ENCODE results near the gene ARID1B.

Gene ARID1B

DNA sequence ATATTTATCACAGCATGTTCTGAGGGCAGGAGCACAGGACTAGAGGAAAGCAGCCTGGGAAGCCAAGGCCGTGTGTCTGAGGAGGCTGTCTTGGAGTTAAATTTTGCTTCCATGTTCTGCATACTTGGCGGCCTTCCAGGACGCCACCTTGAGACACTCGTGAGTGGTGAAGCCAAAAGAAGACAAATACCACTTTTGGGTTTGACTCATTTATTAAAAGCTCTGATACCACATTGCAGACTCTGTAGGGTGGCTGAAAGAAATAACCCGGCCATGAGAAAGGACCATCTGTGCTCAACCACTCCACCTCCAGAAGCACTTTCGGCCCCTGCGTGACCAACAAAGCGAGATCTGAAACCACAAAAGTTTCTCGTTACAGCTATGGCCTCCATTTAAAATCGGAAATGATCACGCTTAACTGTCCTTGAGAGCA is 426.1 kb downstream of the ARID1B start:
- no peak for DNase-seq

DNA sequence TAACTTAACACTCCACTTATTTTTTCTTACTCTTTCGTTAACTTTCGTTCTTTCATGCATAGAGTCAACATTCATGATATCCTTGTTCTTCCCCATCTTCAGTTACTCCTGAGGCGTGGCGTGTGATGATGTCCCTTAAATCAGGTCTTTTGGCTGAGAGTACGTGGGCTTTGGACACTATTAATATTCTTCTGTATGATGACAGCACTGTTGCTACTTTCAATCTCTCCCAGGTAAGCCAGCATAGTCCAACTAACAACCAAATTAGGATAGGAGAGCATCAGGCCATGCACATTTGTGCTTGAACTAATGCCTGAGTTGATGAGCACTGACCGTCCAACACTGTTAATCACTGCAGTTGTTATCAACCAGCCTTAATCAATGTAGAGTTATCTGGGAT is 426.6 kb downstream of the ARID1B start:
- DNase-seq = no peak

DNA sequence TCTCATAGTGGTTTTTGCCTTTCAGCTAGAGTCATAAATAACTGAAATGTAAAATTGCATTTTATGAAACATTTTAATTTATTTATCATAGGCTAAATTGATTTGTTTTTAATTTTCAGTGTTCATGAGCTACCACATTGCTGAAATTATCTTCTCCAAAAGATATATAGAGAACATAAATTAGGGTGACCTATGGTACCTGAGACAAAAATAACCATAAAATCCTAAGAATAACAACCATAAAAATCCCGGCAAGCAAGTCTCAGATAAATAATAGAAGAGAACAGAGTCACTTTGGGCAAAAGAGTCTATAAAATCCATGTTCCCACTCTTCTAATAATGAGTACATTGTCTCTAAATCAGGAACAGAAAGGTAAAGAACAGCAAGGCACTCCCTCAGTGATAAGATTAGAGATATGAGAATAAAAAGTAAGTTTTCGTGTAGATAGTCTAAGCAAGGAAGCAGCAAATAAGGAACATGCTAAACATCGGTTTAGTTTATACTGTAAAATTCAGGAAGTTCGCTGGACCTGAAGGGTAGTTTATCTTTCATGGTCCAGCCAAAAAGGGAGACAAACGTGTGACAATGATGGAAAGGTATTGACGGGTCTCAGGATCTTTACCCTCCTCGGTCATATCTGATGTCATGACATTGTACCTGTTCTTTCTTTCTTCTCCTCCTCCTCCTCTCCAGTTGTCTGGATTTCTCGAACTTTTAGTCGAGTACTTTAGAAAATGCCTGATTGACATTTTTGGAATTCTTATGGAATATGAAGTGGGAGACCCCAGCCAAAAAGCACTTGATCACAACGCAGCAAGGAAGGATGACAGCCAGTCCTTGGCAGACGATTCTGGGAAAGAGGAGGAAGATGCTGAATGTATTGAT is 428.5 kb downstream of the ARID1B start:
- DNase-seq = no peak

DNA sequence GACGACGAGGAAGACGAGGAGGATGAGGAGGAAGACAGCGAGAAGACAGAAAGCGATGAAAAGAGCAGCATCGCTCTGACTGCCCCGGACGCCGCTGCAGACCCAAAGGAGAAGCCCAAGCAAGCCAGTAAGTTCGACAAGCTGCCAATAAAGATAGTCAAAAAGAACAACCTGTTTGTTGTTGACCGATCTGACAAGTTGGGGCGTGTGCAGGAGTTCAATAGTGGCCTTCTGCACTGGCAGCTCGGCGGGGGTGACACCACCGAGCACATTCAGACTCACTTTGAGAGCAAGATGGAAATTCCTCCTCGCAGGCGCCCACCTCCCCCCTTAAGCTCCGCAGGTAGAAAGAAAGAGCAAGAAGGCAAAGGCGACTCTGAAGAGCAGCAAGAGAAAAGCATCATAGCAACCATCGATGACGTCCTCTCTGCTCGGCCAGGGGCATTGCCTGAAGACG is 429.2 kb downstream of the ARID1B start:
- DNase-seq = no peak

DNA sequence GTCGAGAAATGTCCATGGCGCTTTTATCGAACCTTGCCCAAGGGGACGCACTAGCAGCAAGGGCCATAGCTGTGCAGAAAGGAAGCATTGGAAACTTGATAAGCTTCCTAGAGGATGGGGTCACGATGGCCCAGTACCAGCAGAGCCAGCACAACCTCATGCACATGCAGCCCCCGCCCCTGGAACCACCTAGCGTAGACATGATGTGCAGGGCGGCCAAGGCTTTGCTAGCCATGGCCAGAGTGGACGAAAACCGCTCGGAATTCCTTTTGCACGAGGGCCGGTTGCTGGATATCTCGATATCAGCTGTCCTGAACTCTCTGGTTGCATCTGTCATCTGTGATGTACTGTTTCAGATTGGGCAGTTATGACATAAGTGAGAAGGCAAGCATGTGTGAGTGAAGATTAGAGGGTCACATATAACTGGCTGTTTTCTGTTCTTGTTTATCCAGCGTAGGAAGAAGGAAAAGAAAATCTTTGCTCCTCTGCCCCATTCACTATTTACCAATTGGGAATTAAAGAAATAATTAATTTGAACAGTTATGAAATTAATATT is 430.4 kb downstream of the ARID1B start:
- DNase-seq = no peak

DNA sequence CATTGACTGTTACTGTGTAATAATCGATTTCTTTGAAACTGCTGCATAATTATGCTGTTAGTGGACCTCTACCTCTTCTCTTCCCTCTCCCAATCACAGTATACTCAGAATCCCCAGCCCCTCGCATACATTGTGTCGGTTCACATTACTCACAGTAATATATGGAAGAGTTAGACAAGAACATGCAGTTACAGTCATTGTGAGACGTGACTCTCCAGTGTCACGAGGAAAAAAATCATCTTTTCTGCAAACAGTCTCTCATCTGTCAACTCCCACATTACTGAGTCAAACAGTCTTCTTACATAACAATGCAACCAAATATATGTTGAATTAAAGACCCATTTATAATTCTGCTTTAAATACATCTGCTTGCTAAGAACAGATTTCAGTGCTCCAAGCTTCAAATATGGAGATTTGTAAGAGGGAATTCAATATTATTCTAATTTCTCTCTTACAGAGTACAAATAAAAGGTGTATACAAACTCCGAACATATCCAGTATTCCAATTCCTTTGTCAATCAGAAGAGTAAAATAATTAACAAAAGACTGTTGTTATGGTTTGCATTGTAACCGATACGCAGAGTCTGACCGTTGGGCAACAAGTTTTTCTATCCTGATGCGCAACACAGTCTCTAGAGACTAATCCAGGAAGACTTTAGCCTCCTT is 432.8 kb downstream of the ARID1B start:
- DNase-seq = no peak

DNA sequence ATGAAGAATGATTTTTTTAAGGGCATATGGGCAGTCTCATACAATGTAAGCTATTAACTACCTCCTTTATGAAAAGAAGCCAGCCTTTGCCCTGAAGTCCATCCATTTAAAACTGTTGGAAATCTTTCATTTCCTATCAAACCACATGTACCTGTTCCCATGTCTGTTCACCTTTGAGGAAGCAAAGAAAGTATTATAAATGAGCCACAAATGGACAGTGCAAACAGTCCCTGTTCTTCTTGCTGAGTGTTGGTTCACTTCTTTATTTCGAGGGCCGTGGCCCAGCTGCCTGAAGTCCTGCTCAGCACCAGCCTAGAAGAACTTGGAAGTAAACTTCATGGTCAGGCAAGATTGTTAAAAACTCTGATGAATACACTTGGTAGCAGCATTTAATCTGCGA is 433.8 kb downstream of the ARID1B start:
- no peak for DNase-seq

DNA sequence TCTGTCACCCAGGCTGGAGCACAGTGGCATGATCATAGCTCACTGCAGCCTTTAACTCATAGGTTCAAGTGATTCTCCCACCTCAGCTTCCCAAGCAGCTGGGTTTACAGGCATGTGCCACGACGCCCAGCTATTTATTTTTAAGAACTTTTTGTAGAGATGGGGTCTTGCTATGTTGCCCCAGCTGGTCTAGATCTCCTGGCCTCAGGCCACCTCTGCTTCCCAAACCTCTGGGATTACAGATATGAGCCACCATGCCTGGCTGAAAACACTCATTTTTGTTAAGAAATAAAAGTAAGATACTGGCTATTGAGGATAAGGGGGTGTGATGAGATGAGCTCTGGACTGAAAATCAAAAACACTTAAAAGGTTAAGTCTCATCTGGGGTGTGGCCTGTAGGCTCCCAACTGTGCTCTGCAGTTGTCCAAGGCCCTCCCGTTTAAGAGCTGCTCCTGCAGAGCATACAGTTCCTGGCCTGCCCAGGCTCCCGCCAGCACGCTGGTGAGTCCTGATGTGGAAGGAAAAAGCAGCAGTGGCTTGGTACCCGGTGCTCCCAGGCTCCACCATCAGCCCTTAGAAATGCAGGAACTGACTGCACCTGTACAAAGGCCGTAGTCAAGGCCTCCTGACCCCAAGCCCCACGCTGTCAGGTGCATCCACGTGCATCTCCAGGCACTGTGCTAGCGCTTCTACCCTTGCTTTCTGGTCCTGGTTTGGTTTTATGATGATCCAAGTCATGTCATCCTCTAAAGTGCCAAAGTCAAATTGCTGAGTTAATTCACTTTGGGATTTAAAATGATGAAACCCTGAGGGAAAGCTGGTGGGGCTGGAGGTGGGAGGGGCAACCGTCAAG is 434.7 kb downstream of the ARID1B start:
- DNase-seq = no peak

DNA sequence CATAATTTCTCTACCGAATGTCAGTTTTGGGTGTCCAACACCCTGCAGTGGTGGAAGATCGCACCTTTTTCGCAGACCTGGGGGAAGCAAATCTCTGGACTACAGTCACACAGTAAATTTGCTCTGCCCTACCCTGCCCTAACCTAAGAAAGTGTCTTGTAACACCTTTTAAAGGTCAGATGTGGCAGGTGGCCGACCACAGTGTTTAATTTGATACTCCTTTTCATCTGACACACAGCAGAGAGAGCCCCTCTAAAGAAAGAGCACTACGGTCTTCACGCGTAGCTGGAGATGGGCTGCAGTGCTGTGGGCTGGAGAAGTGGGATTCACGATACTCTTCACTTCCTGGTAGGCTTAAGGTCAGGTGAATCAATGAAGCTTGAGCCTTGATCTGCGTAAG is 436.2 kb downstream of the ARID1B start:
- no peak for DNase-seq

DNA sequence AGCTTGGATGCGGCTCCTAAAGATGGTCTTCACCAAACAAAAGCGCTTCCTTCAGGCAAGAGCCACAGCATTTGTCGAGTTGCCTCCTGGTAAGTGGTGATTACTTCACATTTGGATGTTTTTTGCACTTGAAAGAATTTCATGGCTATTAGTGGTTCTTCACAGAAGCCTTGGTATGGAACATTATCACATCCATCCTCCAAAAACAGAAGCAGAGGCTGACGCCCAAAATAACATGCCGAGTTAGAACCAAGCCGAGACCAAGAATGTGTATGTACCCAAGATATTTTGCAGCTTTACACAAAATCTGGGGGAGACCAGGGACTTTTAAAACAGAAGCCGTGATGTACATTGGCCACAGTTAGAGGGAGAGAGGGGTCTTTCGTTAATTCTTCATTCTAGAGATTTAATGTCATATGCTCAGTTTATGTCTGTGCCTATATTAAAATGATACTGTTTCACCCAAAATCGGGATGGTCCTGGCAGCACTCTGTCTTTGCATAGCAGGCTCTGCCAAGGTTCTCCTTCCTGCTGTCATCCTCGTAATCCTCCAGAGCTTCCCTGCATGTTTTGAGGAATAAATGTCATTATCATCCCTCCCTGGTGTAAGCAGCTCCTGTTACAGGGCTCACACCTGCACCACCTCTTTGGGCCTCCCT is 436.9 kb downstream of the ARID1B start:
- DNase-seq = no peak

DNA sequence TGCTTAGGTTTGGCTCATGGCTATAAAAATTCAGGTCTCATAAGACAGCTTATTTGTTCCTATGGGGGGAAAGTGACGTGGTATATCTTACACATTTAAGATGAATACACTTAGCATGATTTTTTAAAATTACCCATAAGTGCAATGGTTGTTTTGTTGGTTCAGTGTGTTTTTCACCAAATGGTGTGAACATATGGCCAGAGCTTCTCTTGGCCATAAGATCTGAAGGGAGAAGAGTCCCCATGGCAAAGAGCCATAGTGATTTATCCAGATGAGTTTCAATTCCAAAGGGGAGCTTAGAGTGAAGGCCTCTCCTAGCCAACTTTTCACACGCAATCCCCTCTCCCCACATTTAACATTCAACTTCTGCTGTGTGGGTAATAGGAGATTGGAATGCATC is 438.5 kb downstream of the ARID1B start:
- no peak for DNase-seq

DNA sequence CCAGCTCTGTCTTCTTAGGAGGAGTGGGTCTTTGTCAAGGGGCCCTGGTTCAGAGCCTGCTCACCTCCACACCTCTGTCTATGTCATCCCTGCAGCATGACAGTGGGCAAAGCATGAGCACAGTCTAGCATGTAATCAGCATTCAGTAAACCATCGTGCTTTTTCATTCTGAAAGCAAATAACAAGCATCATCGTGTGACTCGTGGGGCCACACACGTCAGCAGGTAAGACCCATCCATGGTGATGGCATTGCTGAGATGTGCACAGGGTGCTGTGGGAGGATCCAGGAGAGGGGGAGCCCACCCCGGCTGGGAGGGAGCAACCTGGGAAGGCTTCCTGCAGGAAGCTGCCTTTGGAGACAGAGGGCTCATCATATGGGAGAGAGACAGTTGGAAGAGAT is 439.4 kb downstream of the ARID1B start:
- DNase-seq = no peak

DNA sequence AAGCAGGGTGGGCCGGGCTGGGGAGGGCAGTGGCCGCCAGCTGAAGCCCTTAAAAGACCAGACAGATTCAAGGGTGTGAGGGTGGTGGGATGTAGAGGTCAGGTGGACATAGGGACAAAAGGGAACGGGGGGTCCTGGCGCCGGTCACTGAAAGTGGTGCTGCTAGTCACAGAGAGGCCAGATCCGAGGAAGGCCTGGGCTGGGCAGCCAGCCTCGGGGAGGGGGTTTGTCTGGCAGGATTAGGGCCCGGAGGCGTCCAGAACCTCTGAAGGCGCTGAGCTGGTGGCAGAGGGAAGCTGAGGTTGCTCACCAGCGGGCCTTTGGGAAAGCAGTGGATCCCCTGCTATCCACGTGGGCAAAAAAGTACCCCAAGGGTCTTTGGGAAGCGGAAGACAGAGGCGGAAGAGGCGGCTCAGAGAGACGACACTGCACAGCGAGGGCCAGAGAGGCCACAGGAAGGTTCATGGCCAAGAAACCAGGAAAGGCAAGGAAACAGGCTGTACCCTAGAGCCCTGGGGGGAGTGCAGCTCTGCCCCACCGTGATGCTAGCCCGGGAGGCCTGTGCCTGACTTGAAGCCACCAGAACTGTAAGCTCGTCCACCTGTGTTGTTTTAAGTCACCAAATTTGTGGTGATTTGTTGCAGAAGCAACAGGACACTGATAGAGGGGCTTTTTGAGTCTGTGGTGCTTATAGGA is 440.2 kb downstream of the ARID1B start:
- DNase-seq = no peak

DNA sequence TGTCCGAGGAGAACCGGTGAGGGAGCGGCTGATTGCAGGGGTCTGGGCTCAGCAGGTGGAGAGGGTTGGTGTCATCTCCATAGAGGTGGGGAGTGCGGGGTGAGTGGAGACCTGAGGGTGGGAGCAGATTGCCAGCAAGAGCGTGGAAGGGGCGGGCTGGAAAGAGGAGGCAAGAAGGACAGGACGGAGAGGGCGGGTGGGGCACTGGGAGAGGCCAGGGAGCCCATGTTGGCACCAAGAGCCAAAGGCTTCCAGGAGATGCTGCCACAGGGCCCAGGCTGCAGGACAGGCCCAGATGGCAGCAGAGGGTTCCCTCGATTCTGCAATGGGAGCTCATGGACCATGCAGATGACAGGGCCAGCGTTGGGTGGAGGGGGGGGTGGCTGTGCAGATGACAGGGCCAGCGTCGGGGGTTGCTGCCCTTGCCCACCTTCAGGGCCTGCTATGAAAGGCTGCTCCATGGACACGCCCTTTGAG is 440.8 kb downstream of the ARID1B start:
- no peak for DNase-seq

DNA sequence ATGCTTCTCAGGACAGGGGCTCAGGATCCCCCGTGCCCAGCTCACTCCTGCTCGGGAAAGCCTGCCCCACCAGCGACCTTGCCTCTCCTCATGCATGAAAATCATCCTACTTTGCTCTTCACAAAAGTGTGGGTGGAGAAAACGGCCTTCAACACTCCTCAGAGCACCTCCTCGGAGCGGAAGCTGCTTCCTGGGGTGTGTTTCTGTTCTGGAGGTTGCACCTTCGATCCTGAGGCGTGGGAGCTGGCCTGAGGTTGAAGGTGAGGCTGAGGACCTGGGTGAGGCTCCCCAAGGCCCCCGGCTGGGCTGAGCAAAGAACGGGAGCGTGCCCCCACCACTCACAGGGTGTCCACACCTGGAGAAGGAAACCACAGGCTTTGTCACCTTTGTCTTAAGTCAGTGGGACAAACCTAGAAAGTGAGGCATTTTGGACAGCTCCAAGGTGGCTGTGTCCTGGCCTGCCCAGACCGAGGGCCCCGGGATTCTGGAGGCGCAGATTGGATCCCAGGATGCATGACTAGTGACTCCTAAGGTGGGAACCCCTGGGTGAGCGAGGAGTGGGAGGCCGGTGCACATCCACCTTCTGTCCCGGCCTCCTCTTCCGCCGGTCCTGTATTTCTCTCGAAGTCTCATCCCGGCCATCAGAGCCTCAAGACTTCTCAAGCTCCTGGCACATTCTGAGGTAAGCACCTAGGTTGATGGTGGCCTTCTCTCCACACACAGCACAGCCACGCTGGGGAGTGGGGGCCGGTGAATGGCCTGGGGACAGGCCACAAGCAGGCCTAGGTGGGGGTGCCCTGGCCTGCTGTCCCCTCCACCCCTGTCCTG is 441.4 kb downstream of the ARID1B start:
- DNase-seq = no peak

DNA sequence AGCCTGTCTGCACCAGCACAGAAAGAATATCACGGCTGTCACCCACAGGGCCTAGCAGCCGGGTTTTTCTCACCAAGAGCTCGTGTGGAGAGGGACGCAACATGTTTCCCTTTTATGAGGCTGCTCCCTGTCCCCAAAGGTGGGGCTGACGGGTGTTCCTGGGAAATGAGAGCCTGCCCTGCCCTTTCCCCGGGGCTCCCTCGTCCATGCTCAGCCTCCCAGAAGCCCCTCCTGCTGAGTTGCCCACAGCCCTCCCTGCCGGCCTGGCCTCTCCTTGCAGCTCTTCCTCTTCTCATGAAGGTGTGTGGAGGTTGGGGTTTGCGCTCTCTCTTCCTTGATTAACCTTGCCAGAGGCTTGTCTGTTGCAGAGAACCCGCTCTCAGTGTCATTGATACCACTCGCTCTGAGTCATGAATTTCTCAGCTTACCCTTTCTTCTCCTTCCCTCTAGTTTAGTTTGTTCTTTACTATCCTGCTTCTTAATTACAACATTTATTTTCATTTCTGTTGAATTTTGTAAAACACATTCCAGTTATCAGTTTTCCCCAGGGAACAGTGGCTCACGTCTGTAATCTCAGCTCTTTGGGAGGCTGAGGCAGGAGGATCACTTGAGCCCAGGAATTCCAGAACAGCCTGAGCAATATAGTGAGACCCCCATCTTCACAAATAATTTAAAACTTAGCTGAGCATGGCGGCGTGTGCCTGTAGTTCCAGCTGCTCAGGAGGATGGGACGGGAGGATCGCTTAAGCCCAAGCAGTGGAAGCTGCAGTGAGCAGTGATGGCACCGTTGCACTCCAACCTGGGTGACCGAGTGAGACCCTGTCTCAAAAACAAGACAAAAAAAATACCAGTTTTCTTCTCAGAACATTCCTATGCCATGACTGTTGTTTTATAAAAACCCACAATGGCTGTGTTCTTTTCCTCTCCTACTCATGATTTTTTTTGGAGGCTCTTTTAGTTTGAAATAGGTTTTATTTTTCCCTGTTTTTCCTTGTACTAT is 442.3 kb downstream of the ARID1B start:
- DNase-seq = no peak

DNA sequence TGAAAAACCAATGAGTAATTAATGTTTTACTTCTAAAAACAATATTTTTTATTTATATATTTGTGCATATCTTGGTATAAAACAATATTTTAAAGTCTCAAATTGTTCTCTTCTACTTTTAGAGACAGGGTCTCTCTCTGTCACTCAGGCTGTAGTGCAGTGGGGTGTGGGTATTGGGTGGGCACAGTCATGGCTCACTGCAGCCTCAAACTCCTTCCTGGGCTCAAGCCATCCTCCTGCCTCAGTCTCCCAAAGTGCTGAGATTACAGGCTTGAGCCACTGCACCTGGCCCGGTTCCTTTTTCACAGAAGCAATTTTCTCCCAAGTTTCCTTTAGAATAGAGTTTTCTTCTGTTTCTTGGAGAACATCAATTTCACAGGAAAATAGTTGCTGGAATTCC is 443.3 kb downstream of the ARID1B start:
- no peak for DNase-seq

DNA sequence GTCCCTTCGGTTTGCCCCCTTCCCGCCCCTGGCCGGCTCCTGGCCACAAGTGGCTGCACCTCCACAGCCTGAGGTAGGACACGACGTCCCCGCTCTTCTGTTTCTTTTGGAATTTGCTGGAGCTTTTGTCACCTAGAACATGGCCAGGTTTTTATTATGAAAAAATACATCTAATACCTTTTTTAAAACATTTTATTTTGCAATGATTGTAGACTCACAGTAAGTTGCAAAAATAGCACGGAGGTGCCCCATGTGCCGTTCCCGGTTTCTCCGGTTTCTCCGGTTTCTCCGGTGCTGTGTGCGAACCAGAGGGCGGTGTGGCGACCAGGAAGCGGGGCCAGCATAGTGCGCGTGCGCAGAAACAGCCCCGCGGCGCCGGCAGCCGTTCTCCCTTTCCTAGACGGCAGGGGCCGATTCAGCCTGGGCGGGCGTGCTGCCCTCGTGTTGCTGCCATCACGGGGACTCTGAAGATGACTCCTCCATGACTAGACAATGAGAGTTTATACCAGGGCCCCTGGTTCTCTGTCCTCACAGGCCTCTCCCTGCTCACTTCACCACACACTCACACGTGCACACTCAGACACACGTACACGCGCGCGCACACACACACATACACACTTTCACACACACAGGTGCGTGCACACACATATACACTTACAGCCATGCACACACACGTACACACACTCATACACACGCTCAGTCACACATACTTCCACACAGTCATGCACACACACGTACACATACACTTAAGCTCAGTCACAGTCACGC is 444.1 kb downstream of the ARID1B start:
- peak; percentile 76 for DNase-seq

DNA sequence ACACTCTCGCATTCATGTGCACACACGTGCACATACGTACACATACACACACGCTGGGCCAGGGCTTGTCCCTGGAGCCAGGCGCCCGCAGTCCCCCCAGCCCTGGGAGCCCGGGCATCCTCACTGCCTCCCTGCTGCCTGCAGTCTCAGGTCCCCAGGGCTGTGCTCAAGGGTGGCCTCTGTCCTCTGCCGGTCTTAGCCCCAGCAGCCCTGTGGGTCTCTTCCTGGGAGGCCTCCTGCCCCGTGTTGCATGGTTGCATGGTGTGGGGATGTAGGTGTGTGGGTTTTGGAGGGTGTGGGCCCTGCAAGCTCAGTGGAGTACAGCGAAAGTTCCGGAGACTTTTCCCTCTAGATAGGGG is 444.6 kb downstream of the ARID1B start:
- no peak for DNase-seq

All from effector CD4-positive, alpha-beta T cell (primary cell).